IMR-90 (cell line): ENCODE data around the gene NPFFR1. TPM values are rescaled to one million over a fixed set of nuclear protein-coding genes. Genes with fewer than 3 reads are reported as not detected.

Experiments used
- microRNA-seq, 2 experiments: library from miRNA; stranded (forward) in 1 of 2; unstranded in 1 of 2; fragments of 10-50 nt in 1 of 2; fragments of <30 nt in 1 of 2; gene quantifications in 1 of 2; microRNA quantifications in 1 of 2; one replicate each; pipeline versions ENCODE3 to v1.1.0; 2013 to 2020; ENCODE audit not compliant: insufficient read depth in 1 of 2, insufficient read length in 1 of 2, unreplicated experiment in 1 of 2
- polyA plus RNA-seq, 3 experiments: library from polyadenylated mRNA; depleted of rRNA; stranded (reverse); fragments of >200 nt; gene quantifications; 2 replicates each; pipeline ENCODE4 v1.2.3, GENCODE V29; 2012; ENCODE audit warnings: low replicate concordance in 1 of 3
- small RNA-seq, 5 experiments: library from RNA; depleted of rRNA; stranded (forward); fragments of <200 nt; gene quantifications; one replicate each; pipeline ENCODE3, GENCODE V24; 2012
- total RNA-seq: library from RNA; depleted of rRNA; stranded (reverse); fragments of >200 nt; gene quantifications from 2 replicates; pipeline ENCODE4 v1.2.3, GENCODE V29; 2012; rRNA removed

The NPFFR1 gene
- total and polyA plus RNA-seq, 2 of the 4 experiments (the other 2 are of a cell fraction), result not detected

Small RNAs within 50 kb of the gene (microRNA-seq; reads per million reads assigned to microRNA genes)
- not detected for gene RPS25P9 (ENCODE audit: insufficient read depth, insufficient read length)

Small RNAs within 50 kb of the gene (small RNA-seq; reads per million reads assigned to genes)
- gene RPS25P9, result 0 reads per million in 5 experiments

Other genes with a start within 250 kb of the NPFFR1 start
- 16.7 and 17.4 TPM in 2 replicates for gene MACROH2A2, start 231.2 kb downstream of the NPFFR1 start, total RNA-seq
- 14.5 and 16.1 TPM in 2 replicates for gene MACROH2A2, start 231.2 kb downstream of the NPFFR1 start, polyA plus RNA-seq (2012; rRNA removed)
- gene AIFM2, start 151.2 kb downstream of the NPFFR1 start, total RNA-seq, result 1.7 and 2.0 TPM in 2 replicates
- 4.5 and 4.6 TPM in 2 replicates for gene AIFM2, start 151.2 kb downstream of the NPFFR1 start, polyA plus RNA-seq (2012; rRNA removed)
- gene TYSND1, start 137.3 kb downstream of the NPFFR1 start, total RNA-seq, result 2.8 and 2.9 TPM in 2 replicates
- 4.1 and 4.6 TPM in 2 replicates for gene TYSND1, start 137.3 kb downstream of the NPFFR1 start, polyA plus RNA-seq (2012; rRNA removed)
- gene SAR1A, start 113.5 kb downstream of the NPFFR1 start, total RNA-seq, result 161 and 272 TPM in 2 replicates
- gene SAR1A, start 113.5 kb downstream of the NPFFR1 start, polyA plus RNA-seq (2012; rRNA removed), result 45.8 and 56.9 TPM in 2 replicates
- 102 and 211 TPM in 2 replicates for gene PPA1, start 50.6 kb downstream of the NPFFR1 start, total RNA-seq
- 69.4 and 78.6 TPM in 2 replicates for gene PPA1, start 50.6 kb downstream of the NPFFR1 start, polyA plus RNA-seq (2012; rRNA removed)
- gene LRRC20, start 98.6 kb upstream of the NPFFR1 start, total RNA-seq, result 6.9 and 9.5 TPM in 2 replicates
- gene LRRC20, start 98.6 kb upstream of the NPFFR1 start, polyA plus RNA-seq (2012; rRNA removed), result 11.5 and 12.4 TPM in 2 replicates
- 15.6 and 20.8 TPM in 2 replicates for gene EIF4EBP2, start 120.1 kb upstream of the NPFFR1 start, total RNA-seq
- gene EIF4EBP2, start 120.1 kb upstream of the NPFFR1 start, polyA plus RNA-seq (2012; rRNA removed), result 10.4 and 13.7 TPM in 2 replicates
- gene NODAL, start 157.7 kb upstream of the NPFFR1 start, total RNA-seq, result not detected in 2 replicates
- not detected in 2 replicates for gene NODAL, start 157.7 kb upstream of the NPFFR1 start, polyA plus RNA-seq (2012; rRNA removed)
- gene PALD1, start 194.8 kb upstream of the NPFFR1 start, total RNA-seq, result under 0.01 and 0.18 TPM in 2 replicates
- 0.12 and 0.14 TPM in 2 replicates for gene PALD1, start 194.8 kb upstream of the NPFFR1 start, polyA plus RNA-seq (2012; rRNA removed)